ENCODE measurements around the gene KLC1. TPM values are rescaled to one million over a fixed set of nuclear protein-coding genes. Genes with fewer than 3 reads are reported as not detected.

Gene KLC1
- total RNA-seq, 1 donor from 2014 or later = 975 TPM

DNA sequence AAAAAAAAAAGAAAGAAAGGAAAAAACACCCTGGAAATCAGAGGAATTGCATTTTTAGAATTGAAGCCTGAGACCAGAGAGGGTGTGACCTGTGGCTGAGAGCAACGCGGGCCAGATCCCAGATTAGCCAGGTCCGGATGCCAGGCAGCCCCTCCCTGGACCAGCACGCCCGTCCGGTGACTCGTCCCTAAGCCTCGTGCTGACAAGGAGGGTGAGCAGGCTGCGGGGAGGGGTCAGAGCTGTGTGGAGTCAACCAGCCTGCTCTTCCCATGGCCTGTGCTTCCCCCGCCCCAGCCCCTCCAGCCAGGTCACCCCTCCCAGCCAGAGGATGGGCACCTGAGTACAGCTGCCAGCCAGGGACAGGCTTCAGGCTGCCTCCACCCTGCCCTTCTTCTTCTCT, 4.2 kb upstream of the KLC1 start:
- DNase-seq = no peak
- H3K4me1 Mint-ChIP-seq (ENCODE audit: low read depth, unreplicated experiment) = peaks cover 17% of the 10 kb centered on the region
- TF ChIP-seq, protein P1, sequence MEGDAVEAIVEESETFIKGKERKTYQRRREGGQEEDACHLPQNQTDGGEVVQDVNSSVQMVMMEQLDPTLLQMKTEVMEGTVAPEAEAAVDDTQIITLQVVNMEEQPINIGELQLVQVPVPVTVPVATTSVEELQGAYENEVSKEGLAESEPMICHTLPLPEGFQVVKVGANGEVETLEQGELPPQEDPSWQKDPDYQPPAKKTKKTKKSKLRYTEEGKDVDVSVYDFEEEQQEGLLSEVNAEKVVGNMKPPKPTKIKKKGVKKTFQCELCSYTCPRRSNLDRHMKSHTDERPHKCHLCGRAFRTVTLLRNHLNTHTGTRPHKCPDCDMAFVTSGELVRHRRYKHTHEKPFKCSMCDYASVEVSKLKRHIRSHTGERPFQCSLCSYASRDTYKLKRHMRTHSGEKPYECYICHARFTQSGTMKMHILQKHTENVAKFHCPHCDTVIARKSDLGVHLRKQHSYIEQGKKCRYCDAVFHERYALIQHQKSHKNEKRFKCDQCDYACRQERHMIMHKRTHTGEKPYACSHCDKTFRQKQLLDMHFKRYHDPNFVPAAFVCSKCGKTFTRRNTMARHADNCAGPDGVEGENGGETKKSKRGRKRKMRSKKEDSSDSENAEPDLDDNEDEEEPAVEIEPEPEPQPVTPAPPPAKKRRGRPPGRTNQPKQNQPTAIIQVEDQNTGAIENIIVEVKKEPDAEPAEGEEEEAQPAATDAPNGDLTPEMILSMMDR (IDR thresholded peaks at IDR 0.05; ENCODE audit: partially characterized antibody, unreplicated experiment) = no peak
- peak overlapping the region; percentile 81 for H3K27ac Mint-ChIP-seq (ENCODE audit: unreplicated experiment)
- peaks cover 8% of the 10 kb centered on the region for H3K27me3 Mint-ChIP-seq (ENCODE audit: unreplicated experiment)
- no peak overlapping the region for H3K4me3 Mint-ChIP-seq (ENCODE audit: unreplicated experiment)
- peaks cover 11% of the 10 kb centered on the region for H3K9me3 Mint-ChIP-seq (ENCODE audit: unreplicated experiment)
- H3K36me3 Mint-ChIP-seq (ENCODE audit: unreplicated experiment) = no peaks in the 10 kb centered on the region

GRCh38 chr14:103625356-103626095, 3.5 kb upstream of the KLC1 start:
- H3K4me1 Mint-ChIP-seq (ENCODE audit: low read depth, unreplicated experiment) = peaks cover 17% of the 10 kb centered on the region
- TF ChIP-seq, protein P1 (IDR thresholded peaks at IDR 0.05; ENCODE audit: partially characterized antibody, unreplicated experiment) = no peak
- no peak for DNase-seq
- H3K36me3 Mint-ChIP-seq (ENCODE audit: unreplicated experiment) = no peaks in the 10 kb centered on the region
- peak overlapping the region; percentile 61 for H3K4me3 Mint-ChIP-seq (ENCODE audit: unreplicated experiment)
- peak overlapping the region; percentile 81 for H3K27ac Mint-ChIP-seq (ENCODE audit: unreplicated experiment)
- peaks cover 10% of the 10 kb centered on the region for H3K27me3 Mint-ChIP-seq (ENCODE audit: unreplicated experiment)
- H3K9me3 Mint-ChIP-seq (ENCODE audit: unreplicated experiment) = peaks cover 15% of the 10 kb centered on the region

GRCh38 chr14:103626146-103626850, 2.7 kb upstream of the KLC1 start:
- no peak for DNase-seq
- Mint-ChIP-seq H3K36me3 (ENCODE audit: unreplicated experiment) (no peaks in the 10 kb centered on the region), H3K27ac (ENCODE audit: unreplicated experiment) (peak overlapping the region; percentile 22), H3K4me3 (ENCODE audit: unreplicated experiment) (no peak overlapping the region), H3K4me1 (ENCODE audit: low read depth, unreplicated experiment) (peaks cover 20% of the 10 kb centered on the region), H3K27me3 (ENCODE audit: unreplicated experiment) (peaks cover 10% of the 10 kb centered on the region), H3K9me3 (ENCODE audit: unreplicated experiment) (peaks cover 15% of the 10 kb centered on the region)
- TF ChIP-seq, protein P1 (IDR thresholded peaks at IDR 0.05; ENCODE audit: partially characterized antibody, unreplicated experiment) = no peak

DNA sequence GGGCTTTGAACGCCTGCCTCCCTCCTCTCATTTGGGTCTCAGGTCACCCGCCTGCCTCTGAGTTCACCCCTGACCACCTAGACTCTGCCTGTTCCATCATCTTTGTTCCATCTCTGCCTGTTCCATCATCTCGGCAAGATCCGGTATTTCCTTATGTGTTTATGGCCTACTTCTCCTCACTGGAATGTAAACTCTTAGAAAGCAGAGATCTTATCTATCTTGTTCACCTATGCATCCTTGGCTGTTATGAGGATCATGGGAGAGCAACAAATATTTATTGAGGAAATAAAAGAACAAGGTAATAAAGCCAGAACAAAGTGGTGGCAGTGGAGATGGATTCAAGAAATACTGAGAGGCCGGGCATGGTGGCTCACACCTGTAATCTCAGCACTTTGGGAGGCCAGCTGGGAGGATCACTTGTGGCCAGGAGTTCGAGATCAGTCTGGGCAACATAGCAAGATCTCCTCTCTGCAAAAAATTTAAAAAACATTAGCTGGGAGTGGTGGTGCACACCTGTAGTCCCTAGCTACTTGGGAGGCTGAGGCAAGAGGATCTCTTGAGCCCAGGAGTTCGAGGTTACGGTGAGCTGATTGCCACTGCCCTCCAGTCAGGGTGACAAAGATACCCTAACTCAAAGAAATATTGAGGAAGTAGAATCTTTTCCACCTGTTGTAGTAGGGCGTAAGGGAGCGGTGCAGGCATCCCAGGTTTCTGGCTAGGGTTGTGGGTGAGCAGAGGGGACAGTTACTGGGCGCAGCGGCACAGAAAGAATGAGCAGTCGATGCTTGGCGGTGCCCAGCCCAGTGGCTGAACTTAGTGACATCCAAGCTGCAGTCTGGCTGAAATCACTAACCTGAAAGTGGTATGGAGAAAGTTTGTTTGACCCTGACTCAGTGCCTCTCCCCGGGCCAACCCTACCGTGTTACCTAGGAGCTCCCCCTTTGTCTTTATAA, 1.7 kb upstream of the KLC1 start:
- Mint-ChIP-seq H3K27ac (ENCODE audit: unreplicated experiment) (peak overlapping the region; percentile 95), H3K4me1 (ENCODE audit: low read depth, unreplicated experiment) (peaks cover 20% of the 10 kb centered on the region), H3K36me3 (ENCODE audit: unreplicated experiment) (no peaks in the 10 kb centered on the region), H3K27me3 (ENCODE audit: unreplicated experiment) (peaks cover 10% of the 10 kb centered on the region), H3K4me3 (ENCODE audit: unreplicated experiment) (peak overlapping the region; percentile 49), H3K9me3 (ENCODE audit: unreplicated experiment) (peaks cover 15% of the 10 kb centered on the region)
- DNase-seq = no peak
- TF ChIP-seq, protein P1 (IDR thresholded peaks at IDR 0.05; ENCODE audit: partially characterized antibody, unreplicated experiment) = no peak

All from glutamatergic neuron (in vitro differentiated cells).